Ecto neural progenitor cell (in vitro differentiated cells): ENCODE results near the gene DALRD3.

Experiments
- DNase-seq: peaks from one replicate; pipeline ENCODE4 v3.0.0-alpha.2; 2018; ENCODE audit warnings: low spot score

DALRD3 gene

GRCh38 chr3:48974076-48974864, 44.1 kb downstream of the DALRD3 start:
- DNase-seq, result no peak

- DNase-seq, result no peak
Observed at GRCh38 chr3:48970586-48970985, 47.8 kb downstream of the DALRD3 start.

- DNase-seq, result no peak
Observed at GRCh38 chr3:48966876-48967361, 51.5 kb downstream of the DALRD3 start.

GRCh38 chr3:48966367-48966766, 52.0 kb downstream of the DALRD3 start:
- no peak for DNase-seq
